ENCODE data around the gene CYB561D2.

The CYB561D2 gene

DNA sequence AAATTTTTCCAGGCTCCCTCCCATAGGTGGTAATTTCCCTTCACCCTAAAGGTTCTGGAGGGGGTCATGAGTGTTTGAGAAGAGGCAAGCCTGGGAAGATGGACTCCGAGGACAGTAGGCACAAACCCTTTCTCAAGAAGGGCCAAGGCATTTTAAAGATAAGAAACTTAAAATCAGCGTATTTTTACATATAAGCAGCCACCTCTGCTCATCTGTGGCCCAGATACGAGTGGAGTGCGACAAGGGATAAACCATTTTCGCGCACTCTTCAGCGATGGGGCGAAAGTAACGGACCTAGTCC is 10.6 kb upstream of the CYB561D2 start:
- no peak for TF ChIP-seq CTCF (IDR thresholded peaks at IDR 0.05; ENCODE audit: low read depth, low read length)
- H3K4me3 ChIP-seq (ENCODE audit: low read depth, low read length): peak overlapping the region; percentile 64

- TF ChIP-seq CTCF (IDR thresholded peaks at IDR 0.05; ENCODE audit: low read depth, low read length): no peak
- peak within 1 kb of the TSS; percentile 64 for H3K4me3 ChIP-seq (ENCODE audit: low read depth, low read length)
These were observed 10.0 kb upstream of the CYB561D2 start, which contains the start of gene RASSF1 for GRCh38 chr3:50340448-50341329. RASSF1 (minus strand) TSS chr3:50340836; CDS start chr3:50340805, 31 bp downstream.

DNA sequence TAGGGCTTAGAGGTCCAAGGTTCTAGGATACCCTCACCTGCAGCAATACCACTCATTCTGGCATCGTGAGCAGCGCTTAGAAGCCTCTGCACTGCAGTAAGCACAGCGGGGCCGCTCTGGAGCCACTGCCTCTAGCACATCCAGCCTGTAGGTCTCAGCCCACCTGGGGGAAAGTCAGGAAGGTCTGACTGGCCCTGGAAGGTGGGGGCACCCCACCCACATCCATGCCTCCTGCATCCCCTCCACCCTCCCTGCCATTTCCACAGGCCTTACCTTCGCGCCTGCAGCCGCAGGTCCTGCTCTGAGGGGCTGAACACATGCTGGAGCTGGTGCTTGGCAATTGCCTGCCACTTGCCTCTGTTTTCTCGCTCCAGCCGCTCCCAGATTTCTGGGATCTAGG is 9.1 kb upstream of the CYB561D2 start:
- TF ChIP-seq CTCF (IDR thresholded peaks at IDR 0.05; ENCODE audit: low read depth, low read length): no peak
- peak overlapping the region; percentile 64 for H3K4me3 ChIP-seq (ENCODE audit: low read depth, low read length)

DNA sequence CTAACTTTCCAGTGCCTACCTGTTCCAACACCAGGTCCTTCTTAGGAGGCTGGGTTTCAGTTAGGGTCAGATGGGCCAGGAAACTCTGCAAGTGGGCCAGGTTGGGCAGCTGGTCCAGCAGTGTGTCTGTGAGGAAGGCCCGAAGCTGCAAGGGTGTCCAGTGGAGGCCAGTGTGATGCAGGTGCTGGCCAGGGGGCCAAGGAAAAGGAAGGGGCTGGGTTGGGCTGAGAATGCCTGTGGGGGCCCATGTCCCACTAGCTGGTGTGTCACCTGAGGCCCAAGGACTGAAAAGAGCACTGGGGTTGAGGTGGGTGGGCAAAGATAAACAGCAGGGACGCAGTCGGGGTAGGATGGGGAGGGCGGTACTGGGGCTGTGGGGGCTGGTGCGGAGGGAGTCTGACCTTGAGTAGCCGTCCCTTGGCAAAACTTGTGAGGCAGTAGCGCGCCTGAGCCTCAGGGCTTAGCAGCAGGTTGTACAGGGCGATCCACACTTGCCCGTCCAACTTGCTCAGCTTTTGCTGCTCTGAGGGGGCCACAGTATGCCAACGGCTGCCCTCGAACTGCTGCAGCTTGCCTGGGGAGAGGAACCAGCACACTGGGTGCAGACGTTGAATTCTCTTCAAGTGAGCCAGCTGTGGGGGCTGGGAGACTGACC is 8.5 kb upstream of the CYB561D2 start:
- TF ChIP-seq CTCF (IDR thresholded peaks at IDR 0.05; ENCODE audit: low read depth, low read length): no peak
- H3K4me3 ChIP-seq (ENCODE audit: low read depth, low read length): no peak overlapping the region

DNA sequence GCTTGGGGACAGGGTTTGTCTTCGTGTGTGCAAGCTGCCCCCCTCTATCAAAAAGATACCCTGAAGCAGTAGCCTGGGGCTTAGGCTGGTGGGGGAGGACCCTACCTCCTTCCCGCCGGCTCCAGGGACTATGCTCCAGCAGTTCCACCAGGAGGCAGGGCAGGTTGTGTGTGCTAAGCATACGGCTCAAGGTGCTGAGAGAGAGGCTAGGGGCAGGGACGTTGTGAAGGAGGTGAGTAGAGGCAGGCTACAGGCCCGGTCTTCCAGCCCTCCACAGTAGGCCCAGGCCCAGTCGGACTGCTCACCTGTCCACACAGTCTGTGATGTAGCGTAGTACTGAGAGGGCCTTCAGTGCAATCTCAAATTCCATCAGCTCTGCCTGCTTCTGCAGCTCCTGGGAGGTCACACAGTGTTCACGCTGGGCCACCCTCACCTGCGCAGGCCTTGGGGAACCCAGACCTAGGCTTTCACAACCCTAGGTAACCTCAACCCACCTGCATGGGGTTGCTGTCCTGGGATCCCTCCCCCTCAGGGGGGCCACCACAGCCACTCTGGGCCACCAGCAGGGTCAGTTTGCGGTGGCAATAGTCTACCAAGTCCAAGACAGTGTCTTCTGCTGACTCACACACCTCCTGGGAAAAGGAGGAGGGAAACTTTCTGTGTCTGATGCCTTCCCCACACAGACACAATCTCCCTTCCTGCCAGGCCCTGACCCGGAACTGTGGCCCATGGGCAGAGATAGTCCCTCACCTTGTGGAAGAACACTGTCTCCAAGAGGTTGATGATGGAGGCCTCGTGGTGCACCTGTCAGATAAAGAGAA is 7.6 kb upstream of the CYB561D2 start:
- TF ChIP-seq CTCF (IDR thresholded peaks at IDR 0.05; ENCODE audit: low read depth, low read length): 0 out of 2 replicates have a peak, but pooled peaks have one; percentile 4

DNA sequence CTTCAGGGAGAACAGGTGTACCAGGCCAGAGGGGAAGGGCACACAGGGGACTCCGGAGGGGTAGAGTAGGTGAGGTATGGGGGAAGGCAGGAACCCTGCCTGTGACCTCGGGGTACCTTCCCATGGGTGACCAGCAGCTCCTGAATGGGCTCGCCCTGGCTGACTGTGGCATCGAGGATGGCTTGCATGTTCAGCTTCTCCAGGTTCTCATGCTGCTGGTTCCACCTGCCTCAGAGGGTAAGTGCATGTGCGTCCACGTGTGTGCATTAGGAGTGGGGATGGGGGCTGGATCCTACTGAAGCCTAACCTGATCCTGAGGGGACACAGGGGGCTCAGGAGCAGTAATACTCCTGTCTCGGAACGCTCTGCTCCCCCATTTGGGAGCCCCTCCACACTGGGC is 5.7 kb upstream of the CYB561D2 start:
- peak overlapping the region; percentile 54 for H3K4me3 ChIP-seq (ENCODE audit: low read depth, low read length)

More for the DNA sequence above, 7.6 kb upstream of the CYB561D2 start:
- H3K4me3 ChIP-seq (ENCODE audit: low read depth, low read length): no peak overlapping the region

More for the DNA sequence above, 5.7 kb upstream of the CYB561D2 start:
- no peak for TF ChIP-seq CTCF (IDR thresholded peaks at IDR 0.05; ENCODE audit: low read depth, low read length)

Data from WI38 (cell line).